Hematopoietic multipotent progenitor cell treated with erythropoietin and hydrocortisone succinate and interleukin-3 and kit ligand, for 15 days (in vitro differentiated cells): ENCODE results near the gene ABLIM1.
"Not testable (repeated sequence)": the region's sequence is repeated elsewhere in the genome, so short reads cannot be mapped to it uniquely, and the experiment has no call there.

Experiments
- DNase-seq: peaks from one replicate; pipeline ENCODE4 v3.0.0-alpha.2; 2015; ENCODE audit warnings: low spot score

Gene ABLIM1

DNA sequence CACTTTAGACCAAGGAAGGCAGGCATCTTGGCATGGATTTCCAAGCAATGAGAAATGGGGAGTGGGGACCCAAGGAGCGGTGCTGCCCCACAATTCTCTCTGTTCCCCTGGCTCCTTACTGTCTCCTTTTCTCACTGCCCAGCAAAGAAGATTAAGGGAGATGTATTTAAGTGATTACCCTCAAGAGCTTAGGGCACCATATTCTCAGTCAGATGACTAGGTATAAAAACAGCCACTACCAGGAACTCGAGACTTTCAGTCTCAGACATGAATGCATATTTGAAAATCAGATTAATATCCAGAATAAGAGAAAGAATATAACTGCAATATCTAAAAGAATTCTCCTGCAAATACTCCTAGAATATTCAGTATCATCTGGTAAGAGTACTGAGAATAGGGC lies at the start of gene ABLIM1:
Gene ABLIM1, minus strand, starts transcription at position 101 of the 400 bp plus-strand sequence. Its CDS starts 75 bp downstream, at position 26.
- DNase-seq, result no peak

DNA sequence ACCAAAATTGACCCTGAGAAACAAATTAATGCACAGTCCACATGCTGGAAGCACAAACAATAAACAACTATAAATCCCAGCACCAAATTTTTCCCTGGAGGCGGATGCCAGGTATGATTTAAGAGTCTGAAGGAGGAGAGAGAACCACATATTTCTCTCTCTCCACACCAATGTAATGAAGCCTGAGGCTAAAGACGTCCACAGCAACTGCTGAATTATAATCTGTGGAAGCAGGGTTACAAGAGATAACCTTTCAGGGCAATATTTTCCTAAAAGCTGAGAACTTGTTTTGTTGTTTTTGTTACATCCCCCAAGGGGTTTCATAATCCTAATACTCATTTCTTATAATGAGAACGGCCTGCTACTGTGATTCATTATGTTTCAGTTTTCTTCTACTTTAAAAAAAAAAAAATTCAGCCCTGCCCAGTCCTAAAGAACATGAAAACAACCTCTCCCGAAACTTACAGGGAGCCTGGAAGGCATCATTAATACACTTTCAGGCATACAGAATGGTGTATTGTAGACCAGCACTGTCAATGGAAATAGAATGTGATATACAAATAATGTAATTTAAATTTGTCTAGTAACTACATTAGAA lies 48.5 kb upstream of the ABLIM1 start:
- no peak for DNase-seq

DNA sequence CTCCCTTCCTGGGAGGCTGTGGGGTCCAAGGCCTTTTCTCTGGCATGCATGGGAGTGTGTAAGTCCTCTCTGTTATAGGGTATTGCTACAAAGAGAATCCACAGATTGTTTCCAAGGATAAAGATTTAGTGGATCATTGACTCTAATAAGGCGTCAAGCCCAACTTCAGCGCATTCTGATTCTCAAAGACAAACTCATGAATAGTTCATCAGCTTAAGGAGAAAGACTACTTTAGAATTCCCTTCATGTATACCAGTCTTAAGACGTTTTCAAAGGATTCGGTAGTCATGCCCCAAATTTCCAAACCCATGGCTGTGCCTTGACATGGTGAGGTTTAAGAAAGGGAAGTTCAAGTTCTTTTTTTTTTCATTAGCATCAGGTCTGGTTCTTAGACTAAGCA lies 46.6 kb upstream of the ABLIM1 start:
- no peak for DNase-seq

DNA sequence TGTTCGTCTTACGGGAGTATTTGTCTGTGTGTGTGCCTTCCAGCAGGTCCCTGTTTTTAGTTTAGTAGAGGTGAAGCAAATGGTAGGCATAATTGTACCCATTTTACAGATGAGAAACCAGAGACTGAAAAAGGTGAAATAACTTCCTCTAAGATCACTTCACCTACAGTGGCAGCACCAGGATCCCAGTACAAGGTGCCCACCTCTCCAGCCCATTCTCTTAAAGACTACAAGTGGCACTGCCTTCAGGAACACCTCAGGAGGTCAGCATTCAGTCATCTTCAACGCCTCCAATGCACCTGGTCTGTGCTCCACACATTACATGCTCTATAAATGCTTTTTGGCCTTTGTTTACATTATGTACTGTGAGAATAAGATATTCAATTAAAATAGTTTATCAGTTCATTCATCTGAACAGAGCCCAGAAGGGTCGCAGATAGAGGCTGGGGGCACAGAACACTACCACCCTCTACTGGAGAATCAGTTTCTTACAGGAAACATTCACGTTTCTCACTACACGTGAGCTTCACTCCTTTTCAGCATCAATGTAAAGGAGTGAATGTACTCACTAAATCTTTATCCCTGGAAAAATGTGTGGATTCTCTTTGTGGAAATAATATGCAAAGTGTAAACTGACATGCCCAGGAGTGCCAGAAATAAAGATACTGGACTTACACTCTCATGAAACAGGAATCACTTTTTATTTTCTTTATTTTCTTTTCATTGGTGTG lies 45.5 kb upstream of the ABLIM1 start:
- no peak for DNase-seq

DNA sequence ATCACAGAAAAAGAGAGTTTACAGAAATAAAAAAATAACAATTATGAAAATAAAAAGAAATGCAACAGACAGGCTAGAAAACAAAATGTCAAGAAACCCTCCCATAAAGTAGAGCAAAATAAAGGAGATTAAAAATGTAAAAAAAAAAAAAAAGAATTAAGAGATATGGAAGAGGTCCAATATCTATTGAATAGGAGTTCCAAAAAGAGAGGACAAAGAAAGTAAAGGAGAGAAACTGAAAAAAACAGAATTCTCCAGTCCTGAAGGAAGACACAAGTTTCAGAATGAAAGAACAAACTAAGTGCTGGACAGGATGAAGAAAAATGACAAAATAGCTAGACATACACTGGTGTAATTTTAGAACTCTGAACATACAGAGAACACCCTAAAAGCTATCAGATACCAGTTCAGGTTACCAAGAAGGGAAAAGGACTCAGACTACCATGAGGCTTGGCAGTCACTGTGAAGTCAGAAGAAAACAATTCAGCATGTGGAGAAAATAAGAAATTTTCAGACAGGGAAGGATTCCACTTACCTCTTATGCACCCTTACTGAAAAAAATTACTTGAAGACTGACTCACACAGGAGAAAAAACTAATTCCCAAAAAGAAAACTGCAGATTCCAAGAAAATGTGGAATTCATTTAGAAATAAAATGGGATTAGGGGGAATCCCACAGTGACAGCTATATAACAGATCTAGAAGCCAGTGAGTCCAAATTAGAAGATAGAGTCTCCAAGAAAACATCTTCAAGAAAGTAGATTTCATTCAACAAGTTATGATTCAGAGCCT lies 40.4 kb upstream of the ABLIM1 start:
- DNase-seq, result no peak

DNA sequence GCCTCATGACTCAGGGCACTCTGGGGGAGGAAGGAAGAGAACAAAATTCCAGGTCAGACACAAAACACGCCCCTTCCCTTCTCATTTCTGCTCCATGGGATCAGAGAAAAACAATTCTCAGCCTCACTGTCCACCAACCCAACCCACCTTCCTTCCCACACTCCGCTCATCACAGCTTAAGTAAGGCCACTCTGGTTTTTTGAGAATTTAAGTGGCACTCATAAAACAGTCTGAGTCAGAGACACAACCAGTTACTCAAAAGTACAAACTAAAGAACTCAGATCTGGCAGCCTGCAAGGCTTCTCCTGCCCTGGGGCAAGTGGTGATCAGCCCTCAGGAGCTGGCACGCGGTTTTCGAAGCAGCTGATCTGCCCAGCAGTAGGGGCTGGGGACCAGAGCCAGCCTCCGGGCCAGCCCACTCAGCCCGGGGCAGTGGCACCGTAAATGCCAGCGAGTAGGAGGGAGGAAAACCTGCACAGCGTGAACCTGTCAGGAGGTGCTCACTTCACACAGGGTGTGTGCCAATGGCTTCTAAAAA lies 39.1 kb upstream of the ABLIM1 start:
- DNase-seq, result no peak

DNA sequence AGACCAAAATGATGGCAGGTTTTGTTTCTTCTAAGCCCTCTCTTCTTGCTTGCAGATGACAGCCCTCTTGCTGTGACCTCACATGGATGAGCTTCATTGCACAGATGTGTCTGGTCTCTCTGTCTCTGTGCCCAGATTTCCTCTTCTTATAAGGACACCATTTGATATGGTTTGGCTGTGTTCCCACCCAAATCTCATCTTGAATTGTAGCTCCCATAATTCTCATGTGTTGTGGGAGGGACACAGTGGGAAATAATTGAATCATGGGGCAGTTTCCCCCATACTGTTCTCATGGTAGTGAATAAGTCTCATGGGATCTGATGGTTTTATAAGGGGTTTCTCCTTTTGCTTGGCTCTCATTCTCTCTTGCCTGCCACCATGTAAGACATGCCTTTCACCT lies 38.2 kb upstream of the ABLIM1 start:
- DNase-seq, result not testable (repeated sequence)

DNA sequence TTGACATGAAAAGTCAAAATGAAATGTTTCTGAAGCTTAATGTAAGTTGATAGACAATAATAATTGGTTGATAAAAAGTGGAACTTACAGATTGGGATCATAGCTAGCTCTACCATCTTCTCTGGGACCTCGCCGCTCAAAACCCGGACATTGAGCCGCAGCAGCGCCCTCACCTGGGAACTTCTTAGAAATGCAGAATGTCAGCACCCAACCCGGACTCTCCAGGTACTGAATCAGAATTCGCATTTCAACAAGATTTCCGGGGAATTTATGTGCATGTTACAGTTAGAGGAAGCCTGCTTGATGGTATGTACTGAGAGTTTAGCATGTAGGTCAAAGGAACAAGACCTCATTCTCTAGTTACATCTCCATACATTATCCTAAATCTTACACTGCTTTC lies 36.7 kb upstream of the ABLIM1 start:
- DNase-seq, result peak; percentile 5

DNA sequence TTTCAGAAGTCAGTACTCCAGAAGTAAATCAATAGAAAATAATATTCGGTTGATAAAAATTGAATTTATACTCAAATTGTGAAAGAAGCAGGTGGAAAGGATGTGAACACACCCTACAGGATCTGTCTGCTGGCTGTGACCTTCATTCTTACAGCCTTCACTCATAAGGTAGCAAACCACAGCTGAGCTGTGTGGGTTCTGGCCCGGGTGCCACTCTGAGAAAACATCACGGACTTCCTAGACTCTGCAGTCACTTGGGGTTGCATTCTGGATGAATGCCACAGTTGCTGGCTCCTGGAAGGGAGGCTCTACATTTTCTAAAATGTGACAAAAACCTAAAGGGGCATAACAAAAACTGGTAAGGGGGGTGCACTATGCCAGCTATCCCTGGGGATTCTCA lies 36.0 kb upstream of the ABLIM1 start:
- DNase-seq, result no peak

DNA sequence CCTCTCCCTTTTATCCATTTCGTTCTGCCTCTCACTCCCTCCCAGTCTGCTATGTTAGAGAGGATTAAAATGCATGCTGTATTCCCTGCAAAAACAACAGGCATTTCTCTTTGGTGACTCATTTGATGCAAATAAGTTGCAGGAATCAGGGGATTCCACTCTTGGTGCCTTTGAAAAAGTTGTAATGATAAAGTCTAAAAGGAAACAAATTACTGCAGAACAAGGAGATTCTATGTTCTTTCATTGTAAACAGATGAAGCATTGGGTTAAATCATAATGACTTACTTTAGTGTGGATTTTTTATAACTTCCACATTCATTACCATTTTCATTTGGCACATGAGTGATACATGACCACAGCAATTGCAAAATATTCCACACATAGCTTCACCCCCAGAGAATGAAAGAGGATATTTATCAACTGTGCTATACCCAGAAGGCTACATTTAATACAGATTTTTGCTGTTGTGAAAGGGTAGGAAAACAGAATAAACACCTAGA lies 33.4 kb upstream of the ABLIM1 start:
- no peak for DNase-seq

DNA sequence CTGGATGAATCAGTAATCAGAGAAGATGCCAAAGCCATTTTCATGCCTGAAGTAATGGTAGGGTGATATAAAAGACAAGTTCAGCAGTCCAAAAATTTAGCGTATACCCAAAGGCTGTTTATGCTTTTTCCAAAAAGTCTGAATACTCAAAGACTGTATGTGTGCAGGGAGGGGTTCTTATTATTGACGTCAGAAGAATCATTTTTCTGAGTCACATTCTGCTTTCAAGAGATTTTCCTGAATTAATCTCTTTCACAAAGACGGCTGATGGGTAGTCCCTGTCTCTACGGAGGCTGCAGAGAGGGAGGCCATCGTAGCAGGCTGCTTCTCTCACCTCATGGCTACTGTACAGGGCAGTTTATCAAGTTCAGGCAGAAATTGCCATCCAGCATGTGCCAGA lies 30.7 kb upstream of the ABLIM1 start:
- DNase-seq, result no peak

DNA sequence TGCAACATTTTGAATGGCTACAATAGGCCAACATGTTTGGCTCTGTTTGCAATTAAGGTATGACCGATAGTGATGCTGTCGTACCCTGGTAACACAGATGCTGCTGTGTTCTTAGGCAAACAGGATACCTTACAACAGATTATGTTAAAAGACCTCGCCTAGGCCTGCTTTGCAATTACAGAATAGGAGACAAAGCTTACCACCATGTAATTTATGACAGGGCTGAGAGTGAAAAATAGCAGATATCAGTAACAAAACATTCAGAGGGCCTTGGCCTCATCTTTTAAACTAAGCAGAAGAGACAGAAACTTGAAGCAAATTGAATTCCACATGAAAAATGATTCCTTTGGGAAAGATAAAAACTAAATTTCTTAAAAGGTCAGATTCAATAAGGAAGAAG lies 29.4 kb upstream of the ABLIM1 start:
- no peak for DNase-seq

DNA sequence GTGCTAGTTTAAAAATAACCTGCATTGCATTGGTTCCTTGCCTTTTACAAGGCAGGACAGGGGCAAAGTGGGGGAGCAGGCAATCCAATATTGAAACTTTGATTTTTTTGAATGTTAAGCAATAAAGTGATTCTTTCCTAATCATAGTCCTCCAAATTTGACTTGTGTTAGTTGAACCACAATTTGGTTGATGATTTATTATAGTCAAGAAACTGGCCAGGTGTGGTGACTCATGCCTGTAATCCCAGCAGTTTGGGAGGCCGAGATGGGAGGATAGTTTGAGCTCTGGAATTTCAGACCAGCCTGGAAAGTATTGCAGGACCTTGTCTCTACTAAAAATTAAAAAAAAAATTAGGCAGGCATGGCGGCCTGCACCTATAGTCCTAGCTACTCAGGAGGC lies 27.9 kb upstream of the ABLIM1 start:
- DNase-seq, result no peak

DNA sequence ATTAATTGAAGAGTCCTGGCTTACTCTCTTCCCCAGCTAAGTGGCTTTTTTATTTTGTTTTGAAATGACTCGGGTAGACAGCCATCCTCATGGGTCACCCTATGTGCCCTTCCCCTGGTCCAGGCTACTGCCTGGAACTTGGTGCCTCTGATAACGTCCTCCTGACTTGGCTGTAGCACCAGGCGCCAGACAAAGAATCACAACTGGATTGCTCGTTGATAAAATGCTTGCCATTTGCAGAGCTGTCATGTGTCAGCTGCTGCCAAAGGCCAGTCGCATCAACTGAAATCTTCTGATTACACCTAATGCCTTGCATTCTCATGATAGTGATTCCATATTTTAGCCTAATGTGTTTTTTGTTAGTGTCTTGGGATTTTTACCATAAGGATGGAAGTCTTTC lies 27.4 kb upstream of the ABLIM1 start:
- no peak for DNase-seq

DNA sequence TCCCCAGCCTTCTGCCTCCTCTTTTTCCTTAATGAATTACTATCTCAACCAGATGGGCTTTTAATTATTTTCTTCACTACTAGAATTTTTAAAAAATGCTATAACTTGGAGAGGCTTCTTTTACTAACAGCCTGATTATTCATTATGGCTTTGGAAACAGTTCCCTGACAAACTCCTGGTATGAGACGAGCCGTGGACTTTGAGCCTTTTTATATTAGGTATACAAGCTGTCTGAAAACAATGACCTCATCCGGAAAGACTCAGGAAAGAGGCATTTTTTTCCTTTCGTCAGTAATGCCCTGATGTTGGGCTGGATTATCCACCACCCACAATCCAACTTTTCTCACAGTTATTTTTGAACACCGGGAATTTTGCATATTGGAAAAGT lies 26.7 kb upstream of the ABLIM1 start:
- DNase-seq, result no peak

DNA sequence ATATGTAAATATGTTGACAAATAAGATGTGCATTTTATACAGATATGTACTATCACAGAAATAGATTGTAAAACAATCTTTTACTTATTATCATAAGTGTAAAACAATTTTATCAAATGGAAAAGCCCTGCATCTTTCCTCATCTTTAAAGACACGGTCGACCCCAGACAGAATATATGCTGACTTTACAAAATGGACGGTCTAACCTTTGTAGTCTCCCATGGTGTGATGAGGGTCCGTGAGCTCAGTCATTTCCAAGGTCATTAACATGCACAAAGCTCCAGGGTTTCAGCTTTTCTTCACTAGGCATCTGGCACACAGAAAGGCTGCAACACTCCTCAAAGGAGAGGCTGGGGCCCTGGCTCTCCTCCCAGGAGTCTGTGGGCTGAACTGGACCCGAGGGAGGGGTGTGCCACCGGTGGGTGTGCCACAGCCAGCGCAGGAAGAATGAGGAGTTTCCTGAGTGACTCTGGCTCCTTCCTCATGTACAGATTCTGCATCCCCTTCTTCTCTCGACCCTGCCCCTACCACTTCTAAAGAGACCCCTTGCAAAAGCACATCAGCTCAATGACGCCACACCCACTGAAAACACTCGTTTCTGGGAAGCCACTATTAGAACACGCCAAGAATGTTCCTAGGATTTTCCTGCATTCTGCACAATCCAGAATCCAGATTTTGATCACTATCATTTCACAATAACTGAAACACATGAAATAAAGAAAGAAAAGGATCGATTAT lies 26.2 kb upstream of the ABLIM1 start:
- no peak for DNase-seq

DNA sequence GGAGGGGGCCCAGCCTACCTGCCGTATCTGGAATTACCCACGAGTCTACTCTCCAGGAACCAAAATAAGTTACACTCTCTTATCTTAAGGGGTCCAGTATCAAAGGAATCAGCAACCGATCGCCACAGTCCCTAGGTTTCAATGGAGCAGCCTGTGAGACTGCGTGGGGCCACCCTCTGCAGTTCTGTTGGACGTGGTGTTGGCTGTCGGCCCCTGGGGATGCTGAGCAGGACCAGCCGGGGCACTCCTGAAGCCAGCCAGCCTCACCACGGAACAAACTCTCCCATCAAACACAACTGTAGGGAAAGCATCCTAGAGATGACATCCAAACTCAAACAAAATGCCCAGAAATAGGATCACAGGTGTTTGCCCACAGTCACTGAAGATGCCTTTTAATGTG lies 25.5 kb upstream of the ABLIM1 start:
- DNase-seq, result no peak

DNA sequence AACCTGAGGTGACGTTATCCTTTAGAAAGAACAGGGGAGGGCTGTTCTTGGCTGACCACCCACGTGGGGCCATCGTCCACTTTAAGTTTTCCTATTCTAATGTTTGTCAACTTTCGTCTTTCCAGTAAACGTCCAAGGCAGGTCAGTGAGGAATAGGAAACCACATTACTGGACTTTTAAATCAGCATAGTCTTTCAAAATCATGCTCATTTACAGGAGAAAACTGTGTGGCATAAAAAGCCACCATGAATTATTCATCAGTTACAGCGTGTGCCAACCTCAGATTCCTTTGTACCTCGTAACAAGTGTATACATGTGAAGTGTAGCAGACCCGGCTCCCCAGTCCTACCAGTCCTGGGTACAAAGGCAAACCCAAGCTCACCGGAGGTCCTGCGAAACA lies 25.1 kb upstream of the ABLIM1 start:
- DNase-seq, result no peak

DNA sequence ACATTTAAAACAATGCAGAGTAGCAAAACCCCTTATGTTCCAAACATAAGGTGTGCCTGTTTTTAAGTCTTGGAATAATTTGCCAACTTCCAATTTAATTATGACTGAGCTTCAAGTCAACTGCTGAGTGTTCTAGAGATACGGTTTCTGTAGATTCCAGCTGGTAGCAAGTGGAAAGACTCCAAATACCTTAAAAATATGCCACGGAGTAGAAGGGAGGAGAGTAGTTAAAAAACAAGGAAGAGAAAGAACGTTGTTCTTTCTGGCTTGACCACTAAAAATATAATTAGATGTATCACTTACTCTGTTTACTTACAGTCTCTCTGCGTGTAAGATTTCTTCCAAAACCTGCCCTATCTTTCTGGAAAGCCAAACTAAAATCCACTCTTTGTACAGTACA lies 24.5 kb upstream of the ABLIM1 start:
- no peak for DNase-seq

DNA sequence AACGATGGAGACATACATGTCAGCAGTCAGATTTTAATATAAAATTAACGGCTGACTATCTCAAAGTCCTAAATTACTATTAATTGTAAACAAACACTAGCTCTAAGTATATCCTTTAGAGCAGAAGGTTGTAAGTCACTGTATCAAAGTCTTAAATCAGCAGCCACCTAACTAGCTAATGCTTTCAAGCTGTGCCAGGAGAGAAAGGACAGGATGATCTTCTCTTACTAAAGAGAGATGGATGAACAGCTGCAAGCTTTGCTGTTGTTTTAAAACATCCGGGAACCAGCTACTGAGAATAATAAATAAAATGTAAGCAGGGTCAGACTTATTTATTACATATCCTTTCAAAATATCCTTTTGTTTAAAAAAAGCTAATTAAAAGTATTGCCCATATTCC lies 24.0 kb upstream of the ABLIM1 start:
- DNase-seq, result no peak

DNA sequence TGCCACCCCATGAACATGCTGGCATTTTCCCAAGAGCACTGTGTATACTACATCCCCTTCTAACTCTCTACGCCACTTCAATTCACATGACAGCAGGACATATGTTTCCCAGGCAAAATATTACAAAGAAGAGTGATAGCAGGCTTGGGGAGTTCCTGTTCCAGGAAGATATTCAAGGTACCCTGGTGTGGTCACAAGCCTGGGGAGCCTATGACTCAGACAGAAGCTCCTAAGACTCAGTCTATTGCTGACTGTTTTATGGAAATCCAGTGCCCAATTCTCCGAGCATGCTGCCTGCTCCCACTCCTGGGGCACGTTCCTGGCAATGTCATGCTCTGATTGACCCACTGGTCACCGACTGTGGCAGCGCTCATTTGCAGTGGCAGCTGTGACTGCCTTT lies 23.5 kb upstream of the ABLIM1 start:
- no peak for DNase-seq

DNA sequence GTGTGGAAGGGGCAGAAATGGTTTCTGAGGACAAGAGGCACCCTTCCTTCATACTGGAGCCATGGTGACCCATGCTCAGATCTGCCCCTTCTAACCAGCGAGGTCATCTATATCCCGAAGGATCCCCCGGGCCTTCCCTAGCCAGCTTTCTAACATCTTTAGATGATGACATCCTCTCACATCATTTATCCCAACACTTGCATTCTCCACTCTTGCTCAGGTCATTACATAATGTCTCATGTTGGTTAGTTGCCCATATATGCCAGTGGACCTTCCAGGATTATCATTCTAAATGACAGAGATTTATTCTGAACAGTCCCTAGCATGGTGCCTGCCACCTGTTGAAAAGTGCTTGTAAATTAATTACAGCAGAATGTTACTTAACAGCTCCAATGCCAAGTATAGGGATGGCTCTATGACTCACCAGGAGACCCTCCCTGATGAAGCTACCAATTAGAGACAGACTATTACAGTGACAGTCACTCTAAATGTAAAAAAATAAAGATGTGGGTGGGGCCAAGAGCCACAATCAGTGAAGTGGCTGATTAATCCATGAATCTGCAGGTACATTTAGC lies 22.6 kb upstream of the ABLIM1 start:
- DNase-seq, result no peak
